ENCODE results near the gene ALS2CL. TPM values are rescaled to one million over a fixed set of nuclear protein-coding genes. Genes with fewer than 3 reads are reported as not detected.

Gene ALS2CL
- total and polyA plus RNA-seq, 10 of the 15 experiments (the other 5 are each of a cell fraction or from before 2014, with no cell fraction given), result 0.01 to 0.05 TPM; not detected in 8

GRCh38 chr3:46649436-46649835 lies 44.0 kb downstream of the ALS2CL start (continued):
- TF ChIP-seq CUX1 (IDR thresholded peaks at IDR 0.05; ENCODE audit: insufficient replicate concordance, low read depth, low read length), result no peak
- no peak for TF ChIP-seq POU2F2 (IDR thresholded peaks at IDR 0.05; ENCODE audit: borderline replicate concordance, low read depth, low read length)
- TF ChIP-seq BCL3 (IDR thresholded peaks at IDR 0.05; ENCODE audit: borderline replicate concordance, insufficient read depth, low read depth, low read length, poor library complexity, severe bottlenecking), result no peak
- TF ChIP-seq RELB (IDR thresholded peaks at IDR 0.05; ENCODE audit: low read depth), result no peak
